Ovary (tissue), 3 donors: ENCODE results near the gene KDM5C.

Experiments
- EP300 ChIP-seq: sonication (generic); formaldehyde crosslinking; IDR thresholded peaks from one replicate; pipeline ENCODE4 v1.6.1; 2017; ENCODE audit warnings: antibody characterized with exemption
- POLR2A ChIP-seq: fragments of 450-650 bp; IDR thresholded peaks from one replicate; pipeline ENCODE4 v1.6.1; 2017; ENCODE audit warnings: antibody characterized with exemption, mild to moderate bottlenecking, moderate library complexity
- TF ChIP-seq, protein P1 (sequence below), 3 donors: fragments of 450-650 bp in 2 of 3; fragments of 200-600 bp in 1 of 3; IDR thresholded peaks; one replicate each; pipeline versions ENCODE4 v1.5.1 to v1.8.0; 2016 to 2022; ENCODE audit warnings: antibody characterized with exemption in 3 of 3, mild to moderate bottlenecking in 1 of 3
- donor health status: DM: no; HTN: no; CAD: no.

GRCh38 chrX:53257670-53258423 lies 32.8 kb upstream of the KDM5C start:
- TF ChIP-seq, protein P1, sequence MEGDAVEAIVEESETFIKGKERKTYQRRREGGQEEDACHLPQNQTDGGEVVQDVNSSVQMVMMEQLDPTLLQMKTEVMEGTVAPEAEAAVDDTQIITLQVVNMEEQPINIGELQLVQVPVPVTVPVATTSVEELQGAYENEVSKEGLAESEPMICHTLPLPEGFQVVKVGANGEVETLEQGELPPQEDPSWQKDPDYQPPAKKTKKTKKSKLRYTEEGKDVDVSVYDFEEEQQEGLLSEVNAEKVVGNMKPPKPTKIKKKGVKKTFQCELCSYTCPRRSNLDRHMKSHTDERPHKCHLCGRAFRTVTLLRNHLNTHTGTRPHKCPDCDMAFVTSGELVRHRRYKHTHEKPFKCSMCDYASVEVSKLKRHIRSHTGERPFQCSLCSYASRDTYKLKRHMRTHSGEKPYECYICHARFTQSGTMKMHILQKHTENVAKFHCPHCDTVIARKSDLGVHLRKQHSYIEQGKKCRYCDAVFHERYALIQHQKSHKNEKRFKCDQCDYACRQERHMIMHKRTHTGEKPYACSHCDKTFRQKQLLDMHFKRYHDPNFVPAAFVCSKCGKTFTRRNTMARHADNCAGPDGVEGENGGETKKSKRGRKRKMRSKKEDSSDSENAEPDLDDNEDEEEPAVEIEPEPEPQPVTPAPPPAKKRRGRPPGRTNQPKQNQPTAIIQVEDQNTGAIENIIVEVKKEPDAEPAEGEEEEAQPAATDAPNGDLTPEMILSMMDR (IDR thresholded peaks at IDR 0.05) = no peak
- TF ChIP-seq EP300 (no peak), POLR2A (no peak)
